Retinal pigment epithelial cell (primary cell): Measurements from ENCODE around the gene SUSD3.

Experiments used
- DNase-seq: peaks from one replicate; pipeline ENCODE4 v3.0.0-alpha.2; 2010; ENCODE audit warnings: low read depth
- H3K4me3 ChIP-seq: 2 replicates; pipeline ENCODE4 v1.5.1; 2011; ENCODE audit warnings: mild to moderate bottlenecking, low read length, control low read depth, moderate library complexity
- TF ChIP-seq, protein P1 (sequence below): conservative IDR thresholded peaks from 2 replicates; pipeline ENCODE4 v1.5.1; 2011; ENCODE audit warnings: low read depth, low read length, control low read depth, inconsistent platforms

The SUSD3 gene

DNA sequence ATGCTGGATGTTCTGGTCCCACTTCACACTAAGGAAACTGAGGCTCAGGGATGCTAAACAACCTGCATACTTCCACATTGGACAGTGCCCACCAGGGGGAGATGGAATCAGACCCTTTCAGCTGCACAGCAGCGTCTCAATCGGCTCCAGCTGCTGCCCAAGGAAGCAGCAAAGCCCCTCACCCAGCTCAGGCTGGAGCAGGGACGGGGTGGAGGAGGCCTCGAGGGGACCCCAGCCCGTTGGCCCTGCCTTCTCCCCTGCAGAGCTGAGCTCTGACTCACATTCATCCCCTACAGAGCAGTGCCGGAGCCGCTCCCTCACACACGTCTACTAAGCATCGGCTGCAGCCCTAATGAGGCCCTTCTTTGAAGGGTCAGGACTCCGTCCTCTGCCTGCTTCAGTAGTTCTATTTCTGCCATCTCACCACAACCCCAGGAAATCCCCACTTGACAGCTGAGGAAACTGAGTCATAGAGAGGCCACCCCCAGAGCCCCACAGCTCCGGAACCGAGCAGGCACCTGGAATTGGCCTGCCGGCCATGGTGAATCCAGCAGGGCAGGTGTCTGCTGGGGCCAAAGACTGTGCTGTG is 21.5 kb upstream of the SUSD3 start:
- H3K4me3 ChIP-seq: no peak overlapping the region
- no peak for DNase-seq
- TF ChIP-seq, protein P1, sequence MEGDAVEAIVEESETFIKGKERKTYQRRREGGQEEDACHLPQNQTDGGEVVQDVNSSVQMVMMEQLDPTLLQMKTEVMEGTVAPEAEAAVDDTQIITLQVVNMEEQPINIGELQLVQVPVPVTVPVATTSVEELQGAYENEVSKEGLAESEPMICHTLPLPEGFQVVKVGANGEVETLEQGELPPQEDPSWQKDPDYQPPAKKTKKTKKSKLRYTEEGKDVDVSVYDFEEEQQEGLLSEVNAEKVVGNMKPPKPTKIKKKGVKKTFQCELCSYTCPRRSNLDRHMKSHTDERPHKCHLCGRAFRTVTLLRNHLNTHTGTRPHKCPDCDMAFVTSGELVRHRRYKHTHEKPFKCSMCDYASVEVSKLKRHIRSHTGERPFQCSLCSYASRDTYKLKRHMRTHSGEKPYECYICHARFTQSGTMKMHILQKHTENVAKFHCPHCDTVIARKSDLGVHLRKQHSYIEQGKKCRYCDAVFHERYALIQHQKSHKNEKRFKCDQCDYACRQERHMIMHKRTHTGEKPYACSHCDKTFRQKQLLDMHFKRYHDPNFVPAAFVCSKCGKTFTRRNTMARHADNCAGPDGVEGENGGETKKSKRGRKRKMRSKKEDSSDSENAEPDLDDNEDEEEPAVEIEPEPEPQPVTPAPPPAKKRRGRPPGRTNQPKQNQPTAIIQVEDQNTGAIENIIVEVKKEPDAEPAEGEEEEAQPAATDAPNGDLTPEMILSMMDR: peak; percentile 21

DNA sequence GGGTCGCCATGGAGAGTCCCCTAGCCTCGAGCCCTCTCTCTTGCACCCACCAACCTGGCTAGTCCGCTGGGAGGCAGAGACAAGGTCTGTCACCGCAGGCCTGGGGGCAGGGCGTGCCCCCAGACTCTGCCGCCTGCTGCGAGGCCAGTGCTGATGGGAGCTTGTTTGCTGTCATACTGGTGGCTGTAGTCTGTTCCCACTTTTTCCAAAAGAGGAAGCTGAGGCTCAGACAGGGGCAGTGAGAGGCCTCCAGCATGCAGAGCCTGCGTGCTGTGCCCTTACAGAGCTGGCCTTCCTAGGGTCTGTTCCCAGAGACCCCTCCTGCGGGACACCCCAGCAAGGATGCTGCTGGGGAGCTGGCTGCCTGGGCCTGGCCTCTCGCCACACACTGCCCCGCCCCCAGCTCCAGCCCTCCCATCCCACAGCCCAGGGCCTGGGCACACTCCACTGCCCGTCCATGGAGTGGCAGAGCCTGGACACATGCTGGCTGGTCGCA is 21.0 kb upstream of the SUSD3 start:
- no peak for DNase-seq
- H3K4me3 ChIP-seq: no peak overlapping the region
- TF ChIP-seq, protein P1: no peak

DNA sequence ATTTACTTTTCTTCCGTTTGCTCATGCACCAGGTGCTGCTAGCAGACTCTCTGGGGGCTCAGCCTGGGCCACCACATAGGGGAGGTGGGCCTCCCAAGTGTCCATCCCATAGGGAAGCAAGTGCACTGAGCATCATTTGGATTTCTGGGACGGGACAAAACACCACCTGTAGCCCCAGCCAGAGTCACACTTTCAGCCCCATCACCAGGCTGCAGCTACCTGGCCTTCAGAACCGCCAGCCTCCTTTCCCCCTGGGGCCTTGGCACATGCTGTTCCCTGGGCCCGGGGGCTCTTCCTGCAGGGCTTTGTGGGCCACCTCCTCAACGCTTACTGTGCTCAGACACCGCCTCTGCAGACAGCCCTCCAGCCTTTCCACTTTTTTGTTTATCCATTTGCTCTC is 19.6 kb upstream of the SUSD3 start:
- H3K4me3 ChIP-seq: no peak overlapping the region
- no peak for DNase-seq

DNA sequence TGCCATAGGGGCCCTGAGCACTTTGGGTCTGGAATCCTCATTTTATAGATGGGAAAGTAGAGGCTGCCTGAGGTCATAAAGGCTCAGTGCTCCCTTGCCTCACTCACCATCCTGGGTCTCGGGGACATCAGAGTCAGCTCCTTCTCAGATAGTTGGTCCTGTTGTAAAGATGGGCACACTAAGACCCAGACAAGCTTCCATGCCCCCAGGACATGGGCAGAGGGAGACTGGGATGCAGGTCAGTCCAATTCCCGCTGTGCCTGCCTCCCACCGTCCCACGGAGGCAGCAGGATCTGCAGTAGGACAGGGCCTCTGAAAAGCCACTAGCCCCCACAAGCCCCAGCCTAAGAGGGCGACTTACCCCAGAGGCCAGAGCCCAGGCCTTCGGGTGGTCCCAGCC is 19.0 kb upstream of the SUSD3 start:
- no peak for DNase-seq
- H3K4me3 ChIP-seq: no peak overlapping the region
- TF ChIP-seq, protein P1: no peak

More for the DNA sequence above, 19.6 kb upstream of the SUSD3 start:
- TF ChIP-seq, protein P1: no peak

DNA sequence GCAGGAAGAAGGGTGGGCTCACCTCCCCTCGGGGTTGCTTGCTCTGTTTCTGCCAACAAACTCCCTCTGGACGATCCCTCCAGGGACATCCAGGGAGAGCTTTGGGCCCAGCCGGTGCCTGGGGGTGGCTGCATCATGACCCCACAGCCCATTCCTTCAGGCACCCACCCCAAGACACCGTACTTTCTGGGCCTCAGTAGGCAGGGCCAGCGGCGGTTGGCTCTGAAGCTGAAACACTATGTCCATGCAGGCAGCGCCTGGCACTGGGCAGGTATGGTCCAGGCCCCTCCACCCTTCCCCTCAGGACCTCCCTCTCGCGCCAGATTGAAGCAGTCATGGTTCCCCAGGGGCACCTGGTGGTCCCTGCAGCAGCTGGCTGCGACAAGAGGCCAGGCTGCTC is 18.5 kb upstream of the SUSD3 start:
- H3K4me3 ChIP-seq: no peak overlapping the region
- TF ChIP-seq, protein P1: no peak
- DNase-seq: no peak

DNA sequence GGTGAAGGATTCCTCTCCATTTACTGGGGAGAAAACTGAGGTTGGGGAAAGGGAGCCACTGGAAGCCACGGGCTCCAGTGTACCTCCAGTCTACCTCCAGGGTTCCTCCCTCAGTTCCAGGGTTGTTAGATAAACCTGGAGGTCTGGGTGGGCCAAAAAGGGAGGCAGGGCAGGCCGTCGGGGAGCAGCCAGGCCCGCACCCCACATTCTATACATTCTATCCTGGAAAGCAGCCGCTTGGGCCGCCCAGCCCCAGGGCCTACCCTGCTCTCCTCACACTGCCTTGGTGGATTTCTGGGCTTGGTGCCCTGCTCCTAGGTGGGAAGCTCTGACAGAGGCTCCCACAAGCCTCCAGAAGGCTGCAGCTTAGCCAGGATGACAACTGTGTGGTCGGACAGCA is 18.1 kb upstream of the SUSD3 start:
- TF ChIP-seq, protein P1: no peak
- H3K4me3 ChIP-seq: no peak overlapping the region
- DNase-seq: no peak

DNA sequence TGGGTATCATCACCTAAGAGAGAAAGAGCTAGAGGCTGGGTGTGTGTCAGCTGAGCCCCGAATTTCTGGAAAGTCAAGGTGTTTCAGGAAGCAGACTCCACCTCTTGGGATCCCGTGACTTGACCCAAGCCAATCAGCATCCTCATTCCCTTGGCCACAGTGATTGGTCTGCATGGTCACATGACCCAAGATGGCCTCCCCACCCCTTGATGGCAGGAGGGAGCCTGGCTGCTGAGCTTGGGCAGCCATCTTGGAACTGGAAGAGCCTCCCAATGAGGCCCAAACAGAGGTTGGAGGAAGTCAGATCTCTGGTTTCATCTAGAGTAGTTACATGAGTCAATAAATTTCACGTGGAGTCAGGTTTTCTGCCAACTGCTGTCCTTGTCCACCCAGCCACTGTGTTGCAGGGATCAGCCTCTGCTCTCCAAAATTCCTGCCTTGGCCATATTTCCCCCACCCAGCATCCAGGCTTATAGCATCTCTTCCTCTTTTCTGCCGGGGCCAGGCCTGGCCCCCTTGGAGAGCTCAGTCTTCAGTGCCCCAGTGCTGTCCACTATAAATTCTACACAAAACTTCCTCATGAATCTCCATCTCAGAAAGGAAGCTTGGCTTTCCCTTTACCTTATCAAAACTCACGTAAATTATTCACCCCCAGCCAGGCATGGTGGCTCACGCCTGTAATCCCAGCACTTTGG is 17.2 kb upstream of the SUSD3 start:
- H3K4me3 ChIP-seq: no peak overlapping the region
- TF ChIP-seq, protein P1: no peak
- DNase-seq: no peak
